ENCODE data around the gene C12orf75. TPM values are rescaled to one million over a fixed set of nuclear protein-coding genes. Genes with fewer than 3 reads are reported as not detected.

C12orf75 gene
- total and polyA plus RNA-seq, 2 of the 13 experiments (the other 11 are each of a cell fraction or from before 2014, with no cell fraction given): 16.1 to 19.8 TPM

- 0 out of 2 replicates have a peak, but pooled peaks have one; percentile 31 for TF ChIP-seq SIX4 (CRISPR knock-in tag; IDR thresholded peaks at IDR 0.05)
- no peak for TF ChIP-seq PHF20 (CRISPR knock-in tag; IDR thresholded peaks at IDR 0.05)
- TF ChIP-seq ZNF567 (CRISPR knock-in tag; IDR thresholded peaks at IDR 0.05; ENCODE audit: borderline replicate concordance): no peak
- TF ChIP-seq KDM1A (CRISPR knock-in tag; IDR thresholded peaks at IDR 0.05): no peak
- no peak for TF ChIP-seq KLF6 (CRISPR knock-in tag; IDR thresholded peaks at IDR 0.05)
- TF ChIP-seq ARID3A (IDR thresholded peaks at IDR 0.05; ENCODE audit: low read depth, low read length): peak; percentile 75; the same call in 1 of the 2 replicates
- TF ChIP-seq PTBP1 (IDR thresholded peaks at IDR 0.05; ENCODE audit: low read depth, low read length, poor library complexity, severe bottlenecking): no peak
- no peak for TF ChIP-seq SYNCRIP (IDR thresholded peaks at IDR 0.05; ENCODE audit: insufficient read depth, low read depth, low read length)
- TF ChIP-seq ZNF616 (CRISPR knock-in tag; IDR thresholded peaks at IDR 0.05; ENCODE audit: low read depth): no peak
- no peak for TF ChIP-seq CCAR2 (optimal IDR thresholded peaks at IDR 0.05; ENCODE audit: low read depth, low read length)
- no peak for TF ChIP-seq SOX6 (IDR thresholded peaks at IDR 0.05)
- peak; percentile 80 for TF ChIP-seq SOX6 (CRISPR knock-in tag; IDR thresholded peaks at IDR 0.05)
- peak; percentile 76 for TF ChIP-seq HNF1A (IDR thresholded peaks at IDR 0.05; ENCODE audit: low read depth)
- peak; percentile 19; the same call in 1 of the 2 replicates for TF ChIP-seq HNF1A (CRISPR knock-in tag; IDR thresholded peaks at IDR 0.05; ENCODE audit: borderline replicate concordance)
- no peak for TF ChIP-seq ZNF30 (CRISPR knock-in tag; IDR thresholded peaks at IDR 0.05)
- TF ChIP-seq NFIB (CRISPR knock-in tag; IDR thresholded peaks at IDR 0.05; ENCODE audit: borderline replicate concordance): no peak
- no peak for TF ChIP-seq REXO4 (CRISPR knock-in tag; IDR thresholded peaks at IDR 0.05; ENCODE audit: borderline replicate concordance)
- TF ChIP-seq HOXA3 (CRISPR knock-in tag; IDR thresholded peaks at IDR 0.05): no peak
- TF ChIP-seq NFYB (CRISPR knock-in tag; IDR thresholded peaks at IDR 0.05): 0 out of 2 replicates have a peak, but pooled peaks have one; percentile 12
- 0 out of 2 replicates have a peak, but pooled peaks have one; percentile 23 for TF ChIP-seq DMAP1 (CRISPR knock-in tag; IDR thresholded peaks at IDR 0.05)
- TF ChIP-seq FOXA3 (CRISPR knock-in tag; IDR thresholded peaks at IDR 0.05): 0 out of 2 replicates have a peak, but pooled peaks have one; percentile 22
- TF ChIP-seq ZNF784 (CRISPR knock-in tag; IDR thresholded peaks at IDR 0.05; ENCODE audit: borderline replicate concordance): no peak
- TF ChIP-seq REPIN1 (CRISPR knock-in tag; IDR thresholded peaks at IDR 0.05; ENCODE audit: borderline replicate concordance, low read depth): no peak
- TF ChIP-seq ZNF772 (CRISPR knock-in tag; IDR thresholded peaks at IDR 0.05): no peak
- no peak for TF ChIP-seq CREB1 (IDR thresholded peaks at IDR 0.05)
- peak; percentile 38; the same call in 1 of the 2 replicates for TF ChIP-seq CREB1 (CRISPR knock-in tag; IDR thresholded peaks at IDR 0.05)
Measured at GRCh38 chr12:105317942-105318621, 12.4 kb upstream of the C12orf75 start (continued).

All from HepG2 (cell line).